Pancreas (tissue), 10 donors: Measurements from ENCODE around the gene DHX32. TPM values are rescaled to one million over a fixed set of nuclear protein-coding genes. Genes with fewer than 3 reads are reported as not detected.
A peak's percentile ranks its signal among the peaks of the same experiment; 100 is the strongest.

Experiments used
- ATAC-seq, 4 donors: fragments of 200-7000 bp; cut with Tn5 transposase; one replicate each; pipeline versions ENCODE4 v1.8.0 to v1.9.1; 2020; ENCODE audit warnings: mild to moderate bottlenecking in 4 of 4, moderate library complexity in 4 of 4
- DNase-seq, 6 donors: peaks; one replicate each; pipeline ENCODE4 v3.0.0-alpha.2; 2020
- FAIRE-seq: peaks from 2 replicates; lab custom pipeline; 2012; peaks lifted over from hg19 to GRCh38; lab: Jason Lieb, UNC
- H3K27ac ChIP-seq, 4 donors: fragments of 200-600 bp; sonication (generic); 1 replicate in 3 of 4; 2 replicates in 1 of 4; pipeline versions ENCODE4 v1.5.0 to v1.8.0; 2020
- H3K27me3 ChIP-seq, 4 donors: fragments of 200-600 bp; one replicate each; pipeline ENCODE4 v1.8.0; 2021
- H3K36me3 ChIP-seq, 3 donors: fragments of 200-600 bp; sonication (generic) in 1 of 3; one replicate each; pipeline versions ENCODE4 v1.5.0 to v1.8.0; 2020 to 2021
- H3K4me1 ChIP-seq, 3 donors: fragments of 200-600 bp; one replicate each; pipeline ENCODE4 v1.8.0; 2021
- H3K4me3 ChIP-seq, 4 donors: fragments of 200-600 bp; sonication (generic) in 2 of 4; one replicate each; pipeline versions ENCODE4 v1.5.0 to v1.8.0; 2020 to 2021
- H3K9me3 ChIP-seq, 4 donors: fragments of 200-600 bp; one replicate each; pipeline ENCODE4 v1.8.0; 2021
- WGBS, 2 donors: extraction: QIAGEN DNeasy Blood & Tissue Kit; methylation state at CpG; one replicate each; pipeline ENCODE4 v1.1.7; 2013; 5-methylcytosine and 5-hydroxymethylcytosine counted together
- intact Hi-C, 3 donors: fragments of 100-400 bp; cut with DNase I; formaldehyde crosslinking; loops; one replicate each; pipeline versions ENCODE4 v1.11.1 to v1.14.2; 2022
- polyA plus RNA-seq, 2 donors: library from polyadenylated mRNA; stranded (reverse); fragments of 200-250 nt; gene quantifications; one replicate each; pipeline ENCODE4 v1.2.3, GENCODE V29; 2013
- total RNA-seq, 6 donors: library from RNA; stranded (reverse); fragmentation: NEBNext Ultra II Directional in 4 of 6; extraction: Animal tissue kit (Norgen Biotek cat#: 25700) in 4 of 6; gene quantifications; one replicate each; pipeline versions ENCODE4 v1.2.1 to v1.2.4, GENCODE V29; 2021 to 2023
- TF ChIP-seq, protein P1 (sequence below), 4 donors: fragments of 200-600 bp; sonication (generic) in 3 of 4; IDR thresholded peaks; one replicate each; pipeline versions ENCODE4 v1.5.0 to v1.8.0; 2021; ENCODE audit warnings: antibody characterized with exemption in 4 of 4
- donor health status: healthy with polysubstance abuse.
- donor health status: DM: no; HTN: no; CAD: no; lungs with moderate emphysema.
- donor health status: DM: no; HTN: no; CAD: no.
- donor health status: control.
- donor health status: control.
- donor health status: Bipolar disorder and iron deficiency.
- donor health status: DM: yes; HTN: yes; CAD: no.
- donor health status: DM: no; HTN: no; CAD: no.
- donor health status: DM: no; HTN: no; CAD: no.
- donor health status: DM: yes; HTN: yes; CAD: no.

DHX32 gene
- total and polyA plus RNA-seq, 8 donors = 16.9 to 33.1 (median 24.1) TPM

DNA sequence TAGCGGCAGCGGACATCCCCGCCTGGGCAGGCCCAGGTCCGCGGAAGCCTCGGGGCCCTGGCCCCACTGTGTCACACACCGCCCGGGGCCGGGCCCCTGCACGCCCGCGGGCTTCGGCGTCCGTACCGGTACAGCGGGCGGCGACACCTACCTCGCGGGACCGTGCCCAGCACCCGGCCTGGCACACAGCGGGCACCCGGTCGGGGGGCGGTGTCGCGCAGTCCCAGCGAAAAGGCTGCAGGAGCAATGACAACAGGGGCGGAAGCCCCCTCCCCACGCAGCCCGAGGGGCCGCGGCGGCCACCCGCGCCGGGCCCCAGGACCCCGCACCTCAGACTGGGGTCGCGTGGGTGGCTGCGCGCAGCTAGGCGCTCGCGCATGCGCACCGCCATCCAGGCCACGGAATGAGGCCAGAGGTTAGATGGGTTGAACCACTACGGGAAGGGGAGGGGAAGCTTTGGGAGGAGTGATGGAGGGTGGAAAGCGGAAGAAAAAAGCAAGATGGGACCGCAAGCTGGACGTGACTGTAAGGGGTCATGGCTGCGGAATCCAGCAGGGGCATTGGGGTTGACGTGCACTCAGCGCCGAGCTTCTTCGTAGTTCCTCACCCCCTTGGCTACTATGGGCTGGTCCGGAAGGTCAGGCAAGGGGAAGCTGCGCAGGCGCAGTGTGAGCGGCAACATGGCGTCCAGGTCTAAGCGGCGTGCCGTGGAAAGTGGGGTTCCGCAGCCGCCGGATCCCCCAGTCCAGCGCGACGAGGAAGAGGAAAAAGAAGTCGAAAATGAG lies 58.0 kb downstream of the DHX32 start, which contains the start of the genes BCCIP and UROS:
TSS of gene BCCIP (plus strand) at position 669 of the 785 bp plus-strand sequence. CDS start at position 681, 12 bp downstream.
TSS of gene UROS (minus strand) at position 381 of the 785 bp plus-strand sequence. CDS start 6,759 bp downstream, outside the sequence.
- TF ChIP-seq, protein P1, sequence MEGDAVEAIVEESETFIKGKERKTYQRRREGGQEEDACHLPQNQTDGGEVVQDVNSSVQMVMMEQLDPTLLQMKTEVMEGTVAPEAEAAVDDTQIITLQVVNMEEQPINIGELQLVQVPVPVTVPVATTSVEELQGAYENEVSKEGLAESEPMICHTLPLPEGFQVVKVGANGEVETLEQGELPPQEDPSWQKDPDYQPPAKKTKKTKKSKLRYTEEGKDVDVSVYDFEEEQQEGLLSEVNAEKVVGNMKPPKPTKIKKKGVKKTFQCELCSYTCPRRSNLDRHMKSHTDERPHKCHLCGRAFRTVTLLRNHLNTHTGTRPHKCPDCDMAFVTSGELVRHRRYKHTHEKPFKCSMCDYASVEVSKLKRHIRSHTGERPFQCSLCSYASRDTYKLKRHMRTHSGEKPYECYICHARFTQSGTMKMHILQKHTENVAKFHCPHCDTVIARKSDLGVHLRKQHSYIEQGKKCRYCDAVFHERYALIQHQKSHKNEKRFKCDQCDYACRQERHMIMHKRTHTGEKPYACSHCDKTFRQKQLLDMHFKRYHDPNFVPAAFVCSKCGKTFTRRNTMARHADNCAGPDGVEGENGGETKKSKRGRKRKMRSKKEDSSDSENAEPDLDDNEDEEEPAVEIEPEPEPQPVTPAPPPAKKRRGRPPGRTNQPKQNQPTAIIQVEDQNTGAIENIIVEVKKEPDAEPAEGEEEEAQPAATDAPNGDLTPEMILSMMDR (IDR thresholded peaks at IDR 0.05) = no peak
- Histone ChIP-seq H3K4me1 (peaks cover 23 to 27% (median 24%) of the 10 kb centered on the region in 3 donors), H3K36me3 (peaks cover 0 to 8% (median 3%) of the 10 kb centered on the region in 3 donors), H3K27me3 (no peaks in the 10 kb centered on the region), H3K27ac (peak within 1 kb of the TSS; percentile 82 to 94 (median 90)), H3K9me3 (no peaks in the 10 kb centered on the region), H3K4me3 (peak within 1 kb of the TSS; percentile 89 to 99 (median 97))
- DNase-seq (peak; percentile 85 to 98 (median 90)), FAIRE-seq (no peak), ATAC-seq (peak; percentile 93 to 97 (median 95))
- 0% methylated on average over 70 to 74 of the region's 74 CpGs for WGBS, 2 donors
- intact Hi-C loops = no loop called here

DNA sequence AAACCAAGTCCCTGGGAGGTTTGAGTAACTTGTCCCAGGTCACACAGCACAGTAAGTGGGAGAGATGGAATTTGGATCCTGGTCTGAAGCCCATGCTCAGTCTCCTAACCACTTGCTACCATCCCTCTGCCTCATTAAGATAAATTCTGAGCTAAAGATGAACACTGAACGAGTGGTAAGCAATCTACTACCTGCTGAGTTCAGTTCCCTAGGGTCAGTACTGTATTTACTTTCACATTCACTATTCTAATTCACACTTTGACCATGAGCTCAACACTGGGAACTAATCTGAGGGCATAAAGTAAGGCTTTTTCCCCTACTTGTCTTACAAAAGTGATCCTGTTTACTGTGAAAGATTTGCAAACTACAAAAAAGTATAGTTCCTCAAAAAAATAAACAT lies 60.4 kb downstream of the DHX32 start:
- 43 to 54% methylated on average over 1 of the region's 1 CpG for WGBS, 2 donors
- H3K4me3 ChIP-seq = no peak overlapping the region

DNA sequence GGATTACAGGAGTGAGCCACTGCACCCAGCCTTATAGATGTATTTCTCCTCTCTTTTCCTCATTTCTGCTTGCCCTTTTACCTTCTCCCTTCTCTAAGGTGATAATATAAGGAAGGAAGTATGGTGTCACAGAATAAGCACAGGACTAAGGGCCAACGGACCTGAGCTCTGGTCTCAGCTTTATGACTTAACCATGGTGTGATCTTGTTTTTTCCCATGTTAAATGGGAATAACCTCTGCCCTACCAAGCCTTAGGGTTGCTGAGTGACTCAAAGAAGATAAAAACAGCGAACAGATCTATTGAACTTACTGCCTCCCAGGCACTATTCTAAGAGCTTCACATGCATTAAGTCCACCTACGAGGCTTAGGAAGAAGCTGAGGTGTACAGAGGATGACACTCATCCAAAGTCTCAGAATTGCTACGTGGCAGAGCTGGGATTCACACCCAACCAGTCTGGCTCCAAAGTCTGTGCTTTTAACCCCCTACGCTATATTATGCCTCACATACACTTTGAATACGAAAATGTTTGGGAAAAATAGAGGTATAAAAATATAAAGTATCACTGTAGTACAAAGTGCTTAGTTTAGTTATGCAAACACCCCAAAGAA lies 63.6 kb downstream of the DHX32 start:
- no peak for FAIRE-seq

More for the DNA sequence above, 60.4 kb downstream of the DHX32 start:
- Histone ChIP-seq H3K36me3 (no peaks in the 10 kb centered on the region), H3K27ac (no peak overlapping the region), H3K9me3 (no peaks in the 10 kb centered on the region), H3K4me1 (peaks cover 15 to 20% (median 19%) of the 10 kb centered on the region in 3 donors), H3K27me3 (no peaks in the 10 kb centered on the region)
- intact Hi-C loops = no loop called here
- TF ChIP-seq, protein P1 (IDR thresholded peaks at IDR 0.05) = no peak
- ATAC-seq = no peak
- no peak for FAIRE-seq
- DNase-seq = no peak

DNA sequence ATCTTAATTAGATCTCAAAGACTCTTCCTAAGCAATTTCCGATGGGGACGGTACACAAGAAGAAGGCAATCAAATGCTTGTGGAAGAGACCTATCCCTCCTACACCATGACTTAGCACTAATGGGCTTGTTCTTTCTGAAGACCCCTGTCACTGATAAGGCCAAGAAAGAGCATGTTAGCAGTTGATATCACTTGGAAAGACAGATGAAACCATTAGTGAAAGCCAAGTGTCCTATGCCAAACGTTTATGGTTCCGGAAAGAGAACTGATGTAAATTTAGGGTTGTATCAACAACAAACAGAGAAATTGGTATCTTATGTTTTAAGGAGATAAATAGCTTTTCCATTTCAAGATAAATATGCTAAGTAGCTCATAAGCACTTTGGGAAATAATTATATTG lies 64.5 kb downstream of the DHX32 start:
- no peaks in the 10 kb centered on the region for H3K9me3 ChIP-seq
- no peak for ATAC-seq
- TF ChIP-seq, protein P1 (IDR thresholded peaks at IDR 0.05) = no peak

More for the DNA sequence above, 63.6 kb downstream of the DHX32 start:
- H3K27me3 ChIP-seq = no peaks in the 10 kb centered on the region
- ATAC-seq (no peak), DNase-seq (no peak)
- H3K36me3 ChIP-seq = peaks cover 0 to 8% (median 0%) of the 10 kb centered on the region in 3 donors
- TF ChIP-seq, protein P1 (IDR thresholded peaks at IDR 0.05) = no peak
- intact Hi-C loops = no loop called here
- no peaks in the 10 kb centered on the region for H3K9me3 ChIP-seq
- H3K4me1 ChIP-seq = peaks cover 0 to 7% (median 6%) of the 10 kb centered on the region in 3 donors
- no peak overlapping the region for H3K4me3 ChIP-seq
- 79 to 81% methylated on average over 6 of the region's 6 CpGs for WGBS, 2 donors
- H3K27ac ChIP-seq = no peak overlapping the region

More for the DNA sequence above, 64.5 kb downstream of the DHX32 start:
- H3K36me3 ChIP-seq = peaks cover 0 to 8% (median 0%) of the 10 kb centered on the region in 3 donors
- no peak for FAIRE-seq
- intact Hi-C loops = no loop called here
- no peaks in the 10 kb centered on the region for H3K27me3 ChIP-seq
- DNase-seq = no peak
- 68 to 73% methylated on average over 4 of the region's 4 CpGs for WGBS, 2 donors
- H3K4me1 ChIP-seq = peaks cover 7 to 10% (median 8%) of the 10 kb centered on the region in 3 donors
- no peak overlapping the region for H3K4me3 ChIP-seq
- H3K27ac ChIP-seq = no peak overlapping the region
